ENCODE data around the gene EPB41. TPM values are rescaled to one million over a fixed set of nuclear protein-coding genes. Genes with fewer than 3 reads are reported as not detected.
A peak's percentile ranks its signal among the peaks of the same experiment; 100 is the strongest.

EPB41 gene
- total RNA-seq, 3 donors from 2014 or later (not counting 1 experiment from before 2014, with no cell fraction given), result 151 to 196 (median 172) TPM

DNA sequence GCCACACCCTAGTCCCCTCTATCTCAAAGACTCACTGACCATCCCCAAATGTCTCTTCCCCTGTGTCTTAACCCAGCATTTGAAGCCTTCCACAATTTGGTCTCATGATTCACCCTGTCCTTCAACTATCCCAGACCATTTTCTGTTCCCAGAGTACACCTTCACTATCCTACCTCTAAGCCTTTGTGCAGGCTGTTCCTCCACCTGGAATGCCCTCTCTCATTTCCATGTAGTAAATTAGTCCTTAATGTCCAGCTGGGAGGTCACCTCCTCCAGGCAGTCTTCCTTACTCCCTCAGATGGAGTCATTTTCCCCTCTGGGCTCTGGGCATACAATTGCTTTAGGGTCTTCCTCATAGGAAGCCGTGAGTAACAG, 31.1 kb upstream of the EPB41 start:
- no peak overlapping the region for H3K27ac ChIP-seq (ENCODE audit: low read length)
- Mint-ChIP-seq H3K27me3 (ENCODE audit: low read depth in 2 of 2) (no peaks in the 10 kb centered on the region), H3K27ac (peak overlapping the region in 1 of 2 donors; percentile 93), H3K4me3 (no peak overlapping the region), H3K4me1 (peaks cover 38 to 45% of the 10 kb centered on the region in 2 donors), H3K9me3 (no peaks in the 10 kb centered on the region), H3K36me3 (no peaks in the 10 kb centered on the region)
- DNase-seq, result no peak
- no peaks in the 10 kb centered on the region for H3K27me3 ChIP-seq (ENCODE audit: control insufficient read depth, insufficient read depth, low read length)
- WGBS (ENCODE audit: insufficient coverage), result 94% methylated on average over 1 of the region's 1 CpG
- H3K4me3 ChIP-seq (ENCODE audit: low read length), result no peak overlapping the region
- no peak for ATAC-seq
- intact Hi-C loops (cut with micrococcal nuclease), result loop anchor here (5.0 kb wide), 1 partner anchor 239 kb away; the partner anchor contains the start of gene TMEM200B
- H3K9me3 ChIP-seq (ENCODE audit: control insufficient read depth, insufficient read depth, low read length), result no peaks in the 10 kb centered on the region
- peaks cover 43% of the 10 kb centered on the region for H3K4me1 ChIP-seq (ENCODE audit: control insufficient read depth, insufficient read depth, low read length)
- no peaks in the 10 kb centered on the region for H3K36me3 ChIP-seq (ENCODE audit: control insufficient read depth, insufficient read depth, low read length)
- TF ChIP-seq, protein P1, sequence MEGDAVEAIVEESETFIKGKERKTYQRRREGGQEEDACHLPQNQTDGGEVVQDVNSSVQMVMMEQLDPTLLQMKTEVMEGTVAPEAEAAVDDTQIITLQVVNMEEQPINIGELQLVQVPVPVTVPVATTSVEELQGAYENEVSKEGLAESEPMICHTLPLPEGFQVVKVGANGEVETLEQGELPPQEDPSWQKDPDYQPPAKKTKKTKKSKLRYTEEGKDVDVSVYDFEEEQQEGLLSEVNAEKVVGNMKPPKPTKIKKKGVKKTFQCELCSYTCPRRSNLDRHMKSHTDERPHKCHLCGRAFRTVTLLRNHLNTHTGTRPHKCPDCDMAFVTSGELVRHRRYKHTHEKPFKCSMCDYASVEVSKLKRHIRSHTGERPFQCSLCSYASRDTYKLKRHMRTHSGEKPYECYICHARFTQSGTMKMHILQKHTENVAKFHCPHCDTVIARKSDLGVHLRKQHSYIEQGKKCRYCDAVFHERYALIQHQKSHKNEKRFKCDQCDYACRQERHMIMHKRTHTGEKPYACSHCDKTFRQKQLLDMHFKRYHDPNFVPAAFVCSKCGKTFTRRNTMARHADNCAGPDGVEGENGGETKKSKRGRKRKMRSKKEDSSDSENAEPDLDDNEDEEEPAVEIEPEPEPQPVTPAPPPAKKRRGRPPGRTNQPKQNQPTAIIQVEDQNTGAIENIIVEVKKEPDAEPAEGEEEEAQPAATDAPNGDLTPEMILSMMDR (IDR thresholded peaks at IDR 0.05), result no peak

DNA sequence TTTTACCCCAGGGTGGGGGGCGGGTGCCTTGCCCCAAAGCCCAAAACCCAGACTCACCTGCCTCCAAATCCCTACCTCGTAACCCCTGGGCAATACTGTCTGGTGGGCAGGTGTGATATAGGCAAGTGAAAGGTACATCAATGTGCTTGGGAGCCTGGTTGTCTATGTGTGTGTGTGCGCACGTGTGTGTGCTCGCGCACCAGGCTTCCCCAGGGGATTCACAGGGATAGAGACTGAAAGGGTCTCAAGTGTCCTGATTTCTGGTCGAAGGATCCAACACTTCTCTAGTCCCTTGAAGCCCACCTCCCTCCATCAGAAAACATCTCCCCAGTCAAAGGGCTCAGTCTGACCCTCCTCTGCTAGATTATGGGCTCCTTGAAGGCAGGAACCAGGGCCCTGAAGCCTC, 28.9 kb upstream of the EPB41 start:
- Mint-ChIP-seq H3K27me3 (ENCODE audit: low read depth in 2 of 2) (no peaks in the 10 kb centered on the region), H3K36me3 (no peaks in the 10 kb centered on the region), H3K9me3 (no peaks in the 10 kb centered on the region), H3K27ac (peak overlapping the region; percentile 88 to 93), H3K4me3 (no peak overlapping the region), H3K4me1 (peaks cover 44 to 57% of the 10 kb centered on the region in 2 donors)
- intact Hi-C loops (cut with micrococcal nuclease), result loop anchor here (1.0 to 5.0 kb wide), 2 partner anchors 30 to 297 kb away; partner anchors contain the start of gene SRSF4
- Histone ChIP-seq H3K9me3 (ENCODE audit: control insufficient read depth, insufficient read depth, low read length) (no peaks in the 10 kb centered on the region), H3K36me3 (ENCODE audit: control insufficient read depth, insufficient read depth, low read length) (no peaks in the 10 kb centered on the region), H3K27me3 (ENCODE audit: control insufficient read depth, insufficient read depth, low read length) (no peaks in the 10 kb centered on the region), H3K4me1 (ENCODE audit: control insufficient read depth, insufficient read depth, low read length) (peaks cover 44% of the 10 kb centered on the region), H3K4me3 (ENCODE audit: low read length) (no peak overlapping the region), H3K27ac (ENCODE audit: low read length) (peak overlapping the region; percentile 13)
- DNase-seq, result peak in 1 of 2 donors; percentile 33
- ATAC-seq, result no peak
- TF ChIP-seq, protein P1 (IDR thresholded peaks at IDR 0.05), result no peak
- 79% methylated on average over 6 of the region's 7 CpGs for WGBS (ENCODE audit: insufficient coverage)

DNA sequence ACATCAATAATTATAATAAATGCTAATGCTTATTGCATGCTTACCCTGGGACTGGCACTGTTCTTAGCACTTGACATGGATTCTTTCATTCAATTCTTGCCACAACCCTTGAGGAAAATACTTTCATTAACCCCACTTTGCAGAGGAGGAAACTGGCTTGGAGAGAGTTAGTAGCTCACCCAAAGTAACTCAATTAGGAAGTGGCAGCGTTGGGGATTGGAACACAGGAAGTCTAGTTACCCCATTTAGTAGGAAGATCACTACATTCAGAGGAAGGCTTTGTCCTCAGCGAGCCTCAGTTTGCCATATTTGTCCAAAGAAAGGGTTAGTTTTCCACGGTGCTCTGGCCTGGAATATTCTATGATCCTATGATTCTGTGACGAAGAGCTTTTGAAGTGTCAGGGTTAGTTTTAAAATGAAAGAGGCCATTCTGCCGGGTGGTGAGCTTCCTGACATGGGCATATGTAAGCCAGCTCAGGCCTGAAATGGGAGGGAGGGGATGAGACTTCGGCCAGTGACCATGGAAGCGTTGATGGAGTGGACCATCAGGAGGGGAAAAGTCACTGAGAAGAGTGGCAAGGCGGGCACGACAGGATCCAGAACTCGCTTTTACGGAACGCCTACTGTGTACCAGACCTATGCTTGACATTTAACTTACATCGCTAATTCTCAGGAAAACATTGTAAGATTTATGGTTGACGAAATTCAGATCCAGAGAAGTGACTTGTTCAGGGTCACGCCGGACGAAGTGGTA, 28.2 kb upstream of the EPB41 start:
- ATAC-seq (no peak), DNase-seq (peak in 1 of 2 donors; percentile 30)
- TF ChIP-seq, protein P1 (IDR thresholded peaks at IDR 0.05), result no peak
- Mint-ChIP-seq H3K36me3 (no peaks in the 10 kb centered on the region), H3K9me3 (no peaks in the 10 kb centered on the region), H3K27ac (peak overlapping the region; percentile 88 to 93), H3K4me1 (peaks cover 51 to 61% of the 10 kb centered on the region in 2 donors), H3K4me3 (peak overlapping the region; percentile 89), H3K27me3 (ENCODE audit: low read depth in 2 of 2) (no peaks in the 10 kb centered on the region)
- no peaks in the 10 kb centered on the region for H3K36me3 ChIP-seq (ENCODE audit: control insufficient read depth, insufficient read depth, low read length)
- intact Hi-C loops (cut with micrococcal nuclease), result loop anchor here (1.0 to 5.0 kb wide), 2 partner anchors 29 to 296 kb away; partner anchors contain the start of gene SRSF4
- no peaks in the 10 kb centered on the region for H3K27me3 ChIP-seq (ENCODE audit: control insufficient read depth, insufficient read depth, low read length)
- peaks cover 44% of the 10 kb centered on the region for H3K4me1 ChIP-seq (ENCODE audit: control insufficient read depth, insufficient read depth, low read length)
- peak overlapping the region; percentile 97 for H3K4me3 ChIP-seq (ENCODE audit: low read length)
- 51% methylated on average over 17 of the region's 17 CpGs for WGBS (ENCODE audit: insufficient coverage)
- no peaks in the 10 kb centered on the region for H3K9me3 ChIP-seq (ENCODE audit: control insufficient read depth, insufficient read depth, low read length)
- peak overlapping the region; percentile 84 for H3K27ac ChIP-seq (ENCODE audit: low read length)
